GM18951 (cell line): ENCODE measurements around the gene SCAMP5.

Experiments
- POLR2A ChIP-seq: IDR thresholded peaks from 4 replicates; pipeline ENCODE4 v1.6.1; 2011; ENCODE audit warnings: mild to moderate bottlenecking; ENCODE audit not compliant: insufficient read length, insufficient read depth; ENCODE audit errors: extremely low read depth
- in situ Hi-C: fragments of 300-500 bp; cut with MboI; formaldehyde crosslinking; loops from one replicate; pipeline ENCODE4 v1.12.0; 2022; ENCODE audit warnings: low sequenced_read_pairs, mixed read lengths, inconsistent platforms; ENCODE audit not compliant: unreplicated experiment

Gene SCAMP5

DNA sequence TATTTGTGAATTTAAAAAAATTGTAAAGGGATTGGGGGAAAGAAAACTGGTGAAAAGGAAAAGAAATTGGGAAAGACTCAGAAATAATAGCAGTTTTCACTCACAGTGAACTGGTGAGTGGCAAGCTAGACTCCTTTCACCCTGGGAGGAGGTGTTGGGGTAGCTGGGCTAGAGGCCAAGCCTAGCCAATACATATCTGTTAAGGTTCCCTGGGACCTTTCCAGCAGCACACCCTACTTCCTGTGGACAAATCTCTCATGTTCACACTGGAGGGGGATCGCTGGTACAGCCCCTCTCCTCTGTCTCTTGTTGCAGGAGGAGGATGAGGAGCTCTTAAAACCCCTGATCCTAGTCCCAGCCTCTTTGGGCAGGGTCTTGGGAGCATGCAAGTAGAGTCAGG lies 35.1 kb upstream of the SCAMP5 start:
- in situ Hi-C loops, result no loop called here
- no peak for TF ChIP-seq POLR2A

DNA sequence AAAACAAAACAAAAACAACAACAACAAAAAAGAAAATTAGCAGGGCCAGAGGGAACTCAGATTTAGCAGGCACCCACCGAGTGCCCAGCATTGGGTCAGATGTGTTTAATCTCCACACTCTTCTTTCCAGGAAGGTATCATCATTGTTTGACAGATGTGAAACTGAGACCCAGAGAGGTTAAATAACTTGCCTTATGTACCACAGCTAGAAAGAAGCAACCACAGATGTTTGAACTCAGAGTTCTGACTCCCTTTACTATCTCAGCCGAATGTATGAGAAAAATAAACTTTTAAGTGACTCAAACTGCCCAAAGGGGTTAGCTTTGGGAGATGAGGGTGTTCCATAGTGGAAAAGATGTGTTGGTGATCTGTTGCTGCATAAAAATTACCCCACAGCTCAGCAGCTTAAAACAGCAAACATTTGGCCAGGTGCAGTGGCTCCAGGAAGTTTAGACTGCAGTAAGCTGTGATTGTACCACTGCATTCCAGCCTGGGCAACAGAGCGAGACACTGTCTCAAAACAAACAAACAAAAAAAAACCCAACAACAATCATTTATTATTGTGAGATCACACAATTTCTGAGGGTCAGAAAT lies 34.3 kb upstream of the SCAMP5 start:
- TF ChIP-seq POLR2A, result no peak
- in situ Hi-C loops, result no loop called here

DNA sequence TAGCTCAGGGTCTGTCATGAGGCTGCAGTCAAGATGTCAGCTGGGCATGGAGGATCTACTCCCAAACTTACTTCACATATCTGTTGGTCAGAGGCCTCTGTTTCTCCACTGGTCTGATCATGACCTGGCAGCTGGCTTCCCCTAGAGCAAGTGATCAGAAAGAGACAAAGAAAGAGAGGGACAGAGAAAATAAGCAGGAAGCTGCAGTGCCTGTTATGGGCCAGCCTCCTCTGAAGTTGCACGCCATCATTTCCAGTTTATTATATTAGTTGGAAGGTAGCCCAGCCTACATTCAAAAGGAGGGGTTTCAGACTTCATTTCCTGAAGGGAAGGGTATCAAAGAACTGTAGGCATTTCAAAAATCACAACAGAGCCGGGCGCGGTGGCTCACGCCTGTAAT lies 33.7 kb upstream of the SCAMP5 start:
- TF ChIP-seq POLR2A, result no peak
- in situ Hi-C loops, result no loop called here

DNA sequence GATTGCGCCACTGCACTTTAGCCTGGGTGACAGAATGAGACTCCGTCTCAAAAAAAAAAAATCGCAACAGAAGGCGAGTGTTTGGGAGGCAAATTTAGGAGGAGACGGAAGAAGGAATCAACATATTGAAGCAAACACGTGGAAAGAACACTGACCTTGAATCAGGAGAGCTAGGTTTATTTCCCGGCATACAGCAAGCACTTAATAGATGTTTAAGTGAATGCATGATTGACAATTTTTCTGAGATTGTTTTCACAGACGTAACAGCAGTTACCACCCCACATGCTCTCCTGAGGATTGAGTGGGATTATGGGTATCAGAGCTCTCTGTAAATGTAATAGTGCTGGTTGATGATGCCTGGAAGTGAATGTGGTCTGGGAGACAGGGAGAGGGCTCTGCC lies 33.1 kb upstream of the SCAMP5 start:
- in situ Hi-C loops, result no loop called here
- TF ChIP-seq POLR2A, result no peak

DNA sequence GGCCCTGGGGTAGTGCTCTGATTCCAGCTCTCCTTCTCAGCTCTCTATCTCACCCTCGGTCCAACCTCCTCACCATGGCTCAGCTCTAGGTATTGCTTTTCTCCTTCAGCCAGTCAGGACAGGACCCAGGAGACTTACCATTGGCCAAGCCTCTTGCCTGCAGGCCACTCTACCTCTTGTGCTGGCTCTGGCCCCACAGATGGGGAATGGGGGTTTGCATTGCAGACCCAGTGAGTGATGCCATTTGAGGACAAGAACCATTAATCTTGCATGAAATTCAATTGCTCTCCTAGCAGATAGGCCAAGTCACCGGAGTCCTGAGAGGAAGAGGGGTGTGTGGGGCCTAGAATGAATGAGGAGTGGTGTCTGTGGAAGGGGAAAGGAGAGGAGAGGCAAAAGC lies 32.7 kb upstream of the SCAMP5 start:
- in situ Hi-C loops, result no loop called here

DNA sequence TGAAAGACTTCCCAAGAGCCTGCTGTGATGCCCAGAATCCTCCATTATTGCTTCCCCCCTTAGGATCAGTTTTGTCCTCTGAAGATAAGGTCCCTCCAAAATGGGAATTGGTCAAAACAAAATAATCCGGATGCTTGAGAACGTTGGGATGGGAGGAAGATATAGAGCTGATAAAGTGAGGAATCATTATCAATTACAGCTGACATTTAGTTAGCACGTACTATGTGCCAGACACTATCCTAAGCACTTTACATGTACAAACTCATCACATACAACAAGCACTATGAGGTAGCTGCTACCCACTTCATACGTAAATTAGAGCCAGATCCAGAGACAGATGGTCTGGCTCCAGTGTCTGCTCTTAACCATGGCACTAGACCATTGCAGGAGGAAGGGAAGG lies 32.1 kb upstream of the SCAMP5 start:
- in situ Hi-C loops, result no loop called here

More for the DNA sequence above, 32.7 kb upstream of the SCAMP5 start:
- no peak for TF ChIP-seq POLR2A

DNA sequence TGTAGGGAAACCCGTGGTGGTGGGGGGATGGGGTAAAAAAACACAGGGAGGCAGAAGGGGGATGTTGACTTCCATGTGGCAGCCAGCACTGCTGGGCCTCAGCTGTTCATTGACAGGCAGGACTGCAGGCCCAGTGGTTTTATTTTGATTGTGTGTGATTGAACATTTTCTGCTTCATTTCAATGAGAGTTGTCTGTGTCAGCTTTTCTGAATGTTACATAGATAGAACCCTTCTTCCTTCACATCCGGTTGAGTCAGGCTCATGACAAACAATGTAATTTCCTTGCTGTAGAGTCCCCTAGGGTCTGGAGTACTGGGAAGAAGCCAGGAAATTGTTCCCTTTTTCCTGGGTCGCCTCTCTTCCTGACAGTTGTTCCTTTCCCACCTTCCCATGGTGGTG lies 30.6 kb upstream of the SCAMP5 start:
- in situ Hi-C loops, result no loop called here
- TF ChIP-seq POLR2A, result no peak

More for the DNA sequence above, 32.1 kb upstream of the SCAMP5 start:
- TF ChIP-seq POLR2A, result no peak

DNA sequence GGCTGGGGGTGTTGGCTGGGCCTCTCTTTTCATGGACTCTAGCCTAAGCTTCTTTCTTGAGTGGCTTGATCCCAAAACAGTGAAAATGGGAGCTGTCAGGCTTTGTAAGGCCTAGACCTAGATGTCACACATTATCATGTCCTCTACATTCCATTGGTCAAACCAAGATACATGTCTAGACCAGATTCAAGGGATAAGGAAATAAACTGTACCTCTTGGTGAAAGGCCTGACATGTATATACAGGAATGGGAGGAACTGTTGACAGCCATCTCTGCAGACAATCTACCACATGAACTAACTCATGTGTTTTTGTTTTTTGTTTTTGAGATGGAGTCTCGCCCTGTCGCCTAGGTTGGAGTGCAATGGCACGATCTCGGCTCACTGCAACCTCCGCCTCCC lies 27.7 kb upstream of the SCAMP5 start:
- in situ Hi-C loops, result no loop called here
- TF ChIP-seq POLR2A, result no peak

DNA sequence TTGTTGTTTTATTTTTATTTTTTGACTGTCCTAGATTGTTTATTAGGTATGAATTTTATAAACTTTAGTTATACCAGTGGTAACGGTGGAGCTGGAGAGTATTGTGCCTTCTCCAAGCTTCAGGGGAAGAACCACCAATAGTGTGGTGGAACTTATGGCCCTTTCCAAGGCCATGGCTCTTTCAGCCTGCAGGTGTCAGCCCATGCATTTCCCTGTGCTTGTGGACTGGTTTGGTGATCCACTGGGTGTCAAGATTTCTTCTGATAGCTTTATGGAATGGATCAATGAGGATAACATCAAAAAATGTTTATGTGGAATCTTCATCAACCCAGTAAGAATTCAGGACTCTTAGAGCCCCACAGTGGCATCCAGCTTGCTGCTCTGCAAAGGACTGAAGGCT lies 19.2 kb upstream of the SCAMP5 start:
- no peak for TF ChIP-seq POLR2A
- in situ Hi-C loops, result no loop called here

DNA sequence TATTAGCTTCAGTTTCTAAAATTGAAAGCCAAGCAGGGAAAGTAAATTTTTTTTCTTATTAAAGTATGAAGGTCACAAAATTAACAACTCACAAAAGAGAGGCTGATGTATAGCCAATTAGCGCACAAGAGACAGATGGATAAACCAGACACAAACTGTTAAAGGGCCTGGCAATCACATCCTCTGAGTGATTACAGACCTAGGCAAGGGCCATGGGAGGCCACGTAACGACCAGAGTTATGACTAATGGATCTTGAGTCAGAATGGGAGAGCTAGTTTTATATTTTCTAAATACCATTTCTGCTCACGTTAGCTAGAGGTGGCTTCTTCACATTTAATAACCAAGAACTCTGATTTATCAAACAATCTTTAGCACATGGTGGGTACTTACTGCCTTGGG lies 17.8 kb upstream of the SCAMP5 start:
- TF ChIP-seq POLR2A, result no peak
- in situ Hi-C loops, result no loop called here

DNA sequence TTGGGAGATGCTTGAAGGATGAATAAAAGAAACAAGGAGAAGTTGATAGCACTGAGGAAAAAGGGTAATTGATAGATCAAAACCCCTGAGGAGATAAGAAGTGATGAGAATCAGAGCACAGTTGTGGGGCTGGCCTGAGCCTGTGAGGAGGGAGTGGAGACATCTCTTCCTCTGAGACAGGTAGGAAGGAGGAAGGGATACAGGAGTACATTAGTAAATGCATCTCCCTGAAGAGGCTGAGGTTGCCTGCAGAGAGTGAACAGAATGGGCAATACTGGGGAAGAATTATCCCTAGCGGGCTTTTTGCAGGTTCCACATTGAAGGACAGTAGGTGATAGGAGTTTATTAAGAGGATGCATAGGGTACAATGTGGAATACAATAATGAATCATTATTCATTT lies 17.3 kb upstream of the SCAMP5 start:
- TF ChIP-seq POLR2A, result no peak
- in situ Hi-C loops, result no loop called here

DNA sequence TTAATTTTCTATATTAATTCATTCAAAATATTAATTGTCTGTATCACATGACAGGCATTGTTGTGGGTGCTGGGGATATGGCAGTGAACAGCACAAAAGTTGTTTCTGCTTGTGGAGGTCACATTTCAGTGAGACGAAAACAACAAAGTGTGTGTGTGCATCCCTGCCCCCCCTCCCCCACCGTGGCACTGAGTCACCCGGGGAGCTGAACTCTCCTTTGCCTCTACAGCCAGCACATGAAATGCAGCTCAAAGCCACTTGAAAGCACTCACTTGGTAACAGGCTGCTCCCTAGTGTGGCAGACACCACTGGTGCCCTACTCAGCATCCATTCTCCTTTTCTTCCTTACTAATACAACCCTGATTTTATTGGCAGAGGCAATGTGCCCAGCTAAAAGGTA lies 16.9 kb upstream of the SCAMP5 start:
- in situ Hi-C loops, result no loop called here
- TF ChIP-seq POLR2A, result no peak

DNA sequence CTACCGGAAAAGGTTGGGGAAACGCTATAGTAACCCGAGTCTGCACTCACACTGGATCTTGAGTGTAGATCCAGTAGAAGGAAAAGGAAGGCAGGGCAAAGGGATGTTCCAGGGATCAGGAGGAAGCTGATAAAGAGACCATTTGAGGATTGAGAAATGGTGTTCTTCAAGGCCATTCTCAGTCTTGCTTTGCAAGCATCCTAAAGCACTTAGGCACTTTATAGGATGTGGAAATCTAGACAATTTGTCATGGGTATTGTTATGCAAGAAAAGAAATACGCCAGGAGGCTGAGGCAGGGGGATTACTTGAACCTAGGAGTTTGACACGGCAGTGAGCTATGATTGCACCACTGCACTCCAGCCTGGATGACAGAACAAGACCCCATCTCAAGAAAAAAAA lies 13.2 kb upstream of the SCAMP5 start:
- in situ Hi-C loops, result no loop called here

DNA sequence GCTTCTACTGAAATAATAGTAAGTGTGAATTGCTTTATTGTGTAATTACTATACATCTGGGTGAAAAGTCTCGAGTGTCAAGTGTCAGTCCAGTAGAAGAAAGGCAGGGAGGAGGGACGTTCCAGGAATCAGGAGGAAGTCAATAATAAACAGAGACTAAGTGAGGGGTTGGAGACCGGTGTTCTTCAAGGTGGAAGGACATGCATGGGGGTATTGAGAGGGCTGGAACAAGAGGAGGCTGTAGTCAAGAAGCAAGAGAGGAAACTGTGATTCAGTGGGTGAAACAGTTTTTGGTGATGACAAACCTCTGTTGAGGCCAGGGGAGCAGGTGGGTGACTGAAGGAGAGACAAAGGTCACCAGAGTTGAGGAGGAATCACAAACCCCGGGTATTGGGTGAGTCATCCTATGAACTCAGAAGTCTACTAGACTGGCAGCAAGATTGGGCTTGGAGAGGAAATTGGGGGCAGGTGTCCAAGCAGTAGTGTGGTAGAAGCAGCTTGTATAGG lies 11.6 kb upstream of the SCAMP5 start:
- no peak for TF ChIP-seq POLR2A

More for the DNA sequence above, 13.2 kb upstream of the SCAMP5 start:
- TF ChIP-seq POLR2A, result no peak

More for the DNA sequence above, 11.6 kb upstream of the SCAMP5 start:
- in situ Hi-C loops, result no loop called here
